Fibroblast of pulmonary artery (primary cell): Measurements from ENCODE around the gene IL12B.

ENCODE experiments used
- DNase-seq: peaks from one replicate; pipeline ENCODE4 v3.0.0-alpha.2; 2010; ENCODE audit warnings: low read depth
- H3K4me3 ChIP-seq: replicated peaks from 2 replicates; pipeline ENCODE4 v1.5.1; 2011; ENCODE audit warnings: low read depth, mild to moderate bottlenecking, control low read depth, low read length, moderate library complexity
- CTCF ChIP-seq: IDR thresholded peaks from 2 replicates; pipeline ENCODE4 v1.5.1; 2011; ENCODE audit warnings: mild to moderate bottlenecking, control low read depth, low read length, inconsistent platforms; ENCODE audit errors: missing control alignments

IL12B gene

GRCh38 chr5:159345861-159346260 is 15.6 kb upstream of the IL12B start:
- no peak overlapping the region for H3K4me3 ChIP-seq
- DNase-seq: no peak
- no peak for TF ChIP-seq CTCF

- no peak for DNase-seq
- TF ChIP-seq CTCF: no peak
- H3K4me3 ChIP-seq: no peak overlapping the region
Observed at GRCh38 chr5:159345336-159345735, 15.0 kb upstream of the IL12B start.

GRCh38 chr5:159343295-159344094 is 13.2 kb upstream of the IL12B start:
- DNase-seq: no peak
- no peak overlapping the region for H3K4me3 ChIP-seq
- no peak for TF ChIP-seq CTCF

GRCh38 chr5:159342840-159343239 is 12.6 kb upstream of the IL12B start:
- no peak for DNase-seq
- TF ChIP-seq CTCF: no peak
- H3K4me3 ChIP-seq: no peak overlapping the region

- TF ChIP-seq CTCF: no peak
- DNase-seq: peak; percentile 65
Observed at GRCh38 chr5:159341906-159342310, 11.6 kb upstream of the IL12B start.

GRCh38 chr5:159341145-159341544 is 10.9 kb upstream of the IL12B start:
- no peak for DNase-seq
- H3K4me3 ChIP-seq: no peak overlapping the region
- TF ChIP-seq CTCF: no peak

More at GRCh38 chr5:159341906-159342310, 11.6 kb upstream of the IL12B start:
- no peak overlapping the region for H3K4me3 ChIP-seq

GRCh38 chr5:159340511-159340910 is 10.2 kb upstream of the IL12B start:
- H3K4me3 ChIP-seq: no peak overlapping the region
- no peak for DNase-seq
- TF ChIP-seq CTCF: no peak
